Keratinocyte (primary cell): Measurements from ENCODE around the gene TMEM263. TPM values are rescaled to one million over a fixed set of nuclear protein-coding genes. Genes with fewer than 3 reads are reported as not detected.

ENCODE experiments used
- DNase-seq: peaks from one replicate; pipeline ENCODE4 v3.0.0-alpha.2; 2011; ENCODE audit warnings: low read depth, missing footprints, low spot score
- FAIRE-seq: peaks from 2 replicates; lab custom pipeline; 2011; peaks lifted over from hg19 to GRCh38; lab: Jason Lieb, UNC
- H2AFZ ChIP-seq: 2 replicates; pipeline ENCODE4 v1.6.0; 2012; ENCODE audit warnings: low read length, control low read depth, inconsistent platforms; ENCODE audit not compliant: control insufficient read depth
- H3K27ac ChIP-seq: 2 replicates; pipeline ENCODE4 v1.5.1; 2011; ENCODE audit warnings: low read length; ENCODE audit not compliant: control insufficient read depth, insufficient read depth
- H3K27me3 ChIP-seq: 3 replicates; pipeline ENCODE4 v1.6.0; 2011; ENCODE audit warnings: low read length; ENCODE audit not compliant: control insufficient read depth, insufficient read depth; ENCODE audit errors: extremely low read depth
- H3K36me3 ChIP-seq, 2 experiments: 2 replicates in 1 of 2; 3 replicates in 1 of 2; pipeline ENCODE4 v1.5.1; 2011; ENCODE audit warnings: low read length in 2 of 2, mild to moderate bottlenecking in 1 of 2; ENCODE audit not compliant: control insufficient read depth in 2 of 2, insufficient read depth in 2 of 2; ENCODE audit errors: extremely low read depth in 1 of 2
- H3K4me1 ChIP-seq: 3 replicates; pipeline ENCODE4 v1.5.1; 2011; ENCODE audit warnings: low read length; ENCODE audit not compliant: control insufficient read depth, insufficient read depth; ENCODE audit errors: extremely low read depth
- H3K4me2 ChIP-seq: 3 replicates; pipeline ENCODE4 v1.6.0; 2011; ENCODE audit warnings: low read depth, low read length; ENCODE audit not compliant: control insufficient read depth, insufficient read depth; ENCODE audit errors: extremely low read depth
- H3K4me3 ChIP-seq, 3 experiments: fragments of 200-600 bp in 1 of 3; sonication (generic) in 1 of 3; 2 replicates in 2 of 3; 3 replicates in 1 of 3; pipeline ENCODE4 v1.5.1; 2011 to 2016; ENCODE audit warnings: low read length in 3 of 3, mild to moderate bottlenecking in 3 of 3, control low read depth in 2 of 3, inconsistent platforms in 1 of 3, low read depth in 1 of 3, mixed read lengths in 1 of 3, mixed run types in 1 of 3, moderate library complexity in 1 of 3; ENCODE audit not compliant: control insufficient read depth in 2 of 3, insufficient read depth in 2 of 3; ENCODE audit errors: extremely low read depth in 1 of 3
- H3K79me2 ChIP-seq: 2 replicates; pipeline ENCODE4 v1.6.0; 2012; ENCODE audit warnings: low read length; ENCODE audit not compliant: control insufficient read depth, insufficient read depth
- H3K9ac ChIP-seq: 3 replicates; pipeline ENCODE4 v1.6.0; 2011; ENCODE audit warnings: low read length; ENCODE audit not compliant: control insufficient read depth, insufficient read depth; ENCODE audit errors: extremely low read depth
- H3K9me1 ChIP-seq: 3 replicates; pipeline ENCODE4 v1.6.0; 2011; ENCODE audit warnings: low read length; ENCODE audit not compliant: control insufficient read depth, insufficient read depth; ENCODE audit errors: extremely low read depth
- H3K9me3 ChIP-seq: 2 replicates; pipeline ENCODE4 v1.5.1; 2012; ENCODE audit warnings: low read depth, low read length; ENCODE audit not compliant: control insufficient read depth
- H4K20me1 ChIP-seq: 3 replicates; pipeline ENCODE4 v1.6.0; 2011; ENCODE audit warnings: low read length; ENCODE audit not compliant: control insufficient read depth, insufficient read depth; ENCODE audit errors: extremely low read depth
- EZH2 ChIP-seq: IDR thresholded peaks from one replicate; pipeline ENCODE4 v1.6.1; 2012; ENCODE audit warnings: inconsistent platforms, mild to moderate bottlenecking, low read length, moderate library complexity
- dilution Hi-C: fragments of 300-500 bp; cut with MboI; formaldehyde crosslinking; loops from one replicate; pipeline ENCODE4 v1.7.0; 2020; ENCODE audit warnings: low sequenced_read_pairs; ENCODE audit not compliant: extremely low pct_ligation_motif_present
- polyA plus RNA-seq, 5 experiments: library from polyadenylated mRNA; depleted of rRNA in 3 of 5; stranded (reverse) in 3 of 5; stranded (forward) in 1 of 5; unstranded in 1 of 5; fragments of >200 nt; gene quantifications; 1 replicate in 1 of 5; 2 replicates in 3 of 5; 3 replicates in 1 of 5; pipeline versions ENCODE4 v1.2.1 to v1.2.3, GENCODE V29; 2011 to 2012; ENCODE audit warnings: missing spikeins in 2 of 5, low read depth in 1 of 5, low replicate concordance in 1 of 5
- TF ChIP-seq, protein P1 (sequence below), 3 experiments: IDR thresholded peaks in 1 of 3; conservative IDR thresholded peaks in 1 of 3; optimal IDR thresholded peaks in 1 of 3; 2 replicates in 2 of 3; 3 replicates in 1 of 3; pipeline versions ENCODE3 to v1.5.1; 2011; ENCODE audit warnings: low read length in 3 of 3, mild to moderate bottlenecking in 3 of 3, moderate library complexity in 2 of 3, control low read depth in 1 of 3, inconsistent platforms in 1 of 3; ENCODE audit not compliant: insufficient read depth in 2 of 3; ENCODE audit errors: extremely low read depth in 1 of 3

TMEM263 gene
- polyA plus RNA-seq, 1 donor (not counting 4 experiments of a cell fraction or from before 2014, with no cell fraction given), result 22.0 TPM

DNA sequence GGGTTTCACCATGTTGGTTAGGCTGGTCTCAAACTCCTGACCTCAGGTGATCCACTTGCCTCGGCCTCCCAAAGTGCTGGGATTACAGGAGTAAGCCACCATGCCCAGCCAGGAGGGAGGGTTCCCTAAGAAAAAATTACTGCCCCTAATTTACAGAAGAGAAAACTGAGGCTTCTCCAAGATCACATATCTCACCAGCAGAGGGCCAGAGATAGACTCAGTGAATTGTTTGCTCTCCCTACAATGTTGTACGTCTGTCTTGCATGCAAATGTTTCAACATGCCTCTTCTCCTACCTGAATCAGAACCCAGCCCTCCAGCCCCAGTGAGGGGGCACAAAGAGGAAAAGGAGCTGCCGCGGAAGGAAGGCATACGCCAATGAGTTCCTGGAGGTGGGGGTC is 48.3 kb upstream of the TMEM263 start:
- dilution Hi-C loops, result no loop called here
- Histone ChIP-seq H3K9me1 (no peaks in the 10 kb centered on the region), H3K4me1 (peaks cover 3% of the 10 kb centered on the region), H3K4me2 (no peak overlapping the region), H3K36me3 (no peaks in the 10 kb centered on the region), H3K9me3 (no peaks in the 10 kb centered on the region), H2AFZ (no peak overlapping the region), H3K27me3 (no peaks in the 10 kb centered on the region), H3K27ac (no peak overlapping the region), H3K9ac (no peak overlapping the region), H4K20me1 (no peaks in the 10 kb centered on the region), H3K79me2 (no peaks in the 10 kb centered on the region), H3K4me3 (no peak overlapping the region)
- FAIRE-seq (no peak), DNase-seq (no peak)
- TF ChIP-seq, protein P1, sequence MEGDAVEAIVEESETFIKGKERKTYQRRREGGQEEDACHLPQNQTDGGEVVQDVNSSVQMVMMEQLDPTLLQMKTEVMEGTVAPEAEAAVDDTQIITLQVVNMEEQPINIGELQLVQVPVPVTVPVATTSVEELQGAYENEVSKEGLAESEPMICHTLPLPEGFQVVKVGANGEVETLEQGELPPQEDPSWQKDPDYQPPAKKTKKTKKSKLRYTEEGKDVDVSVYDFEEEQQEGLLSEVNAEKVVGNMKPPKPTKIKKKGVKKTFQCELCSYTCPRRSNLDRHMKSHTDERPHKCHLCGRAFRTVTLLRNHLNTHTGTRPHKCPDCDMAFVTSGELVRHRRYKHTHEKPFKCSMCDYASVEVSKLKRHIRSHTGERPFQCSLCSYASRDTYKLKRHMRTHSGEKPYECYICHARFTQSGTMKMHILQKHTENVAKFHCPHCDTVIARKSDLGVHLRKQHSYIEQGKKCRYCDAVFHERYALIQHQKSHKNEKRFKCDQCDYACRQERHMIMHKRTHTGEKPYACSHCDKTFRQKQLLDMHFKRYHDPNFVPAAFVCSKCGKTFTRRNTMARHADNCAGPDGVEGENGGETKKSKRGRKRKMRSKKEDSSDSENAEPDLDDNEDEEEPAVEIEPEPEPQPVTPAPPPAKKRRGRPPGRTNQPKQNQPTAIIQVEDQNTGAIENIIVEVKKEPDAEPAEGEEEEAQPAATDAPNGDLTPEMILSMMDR (optimal IDR thresholded peaks at IDR 0.05 in 1 of 3, IDR thresholded peaks at IDR 0.05 in 1 of 3, conservative IDR thresholded peaks at IDR 0.05 in 1 of 3; ENCODE audit: extremely low read depth in 1 of 3, insufficient read depth in 2 of 3, low read length in 3 of 3), result peak in 1 of 3 experiments; percentile 16
- TF ChIP-seq EZH2, result no peak

DNA sequence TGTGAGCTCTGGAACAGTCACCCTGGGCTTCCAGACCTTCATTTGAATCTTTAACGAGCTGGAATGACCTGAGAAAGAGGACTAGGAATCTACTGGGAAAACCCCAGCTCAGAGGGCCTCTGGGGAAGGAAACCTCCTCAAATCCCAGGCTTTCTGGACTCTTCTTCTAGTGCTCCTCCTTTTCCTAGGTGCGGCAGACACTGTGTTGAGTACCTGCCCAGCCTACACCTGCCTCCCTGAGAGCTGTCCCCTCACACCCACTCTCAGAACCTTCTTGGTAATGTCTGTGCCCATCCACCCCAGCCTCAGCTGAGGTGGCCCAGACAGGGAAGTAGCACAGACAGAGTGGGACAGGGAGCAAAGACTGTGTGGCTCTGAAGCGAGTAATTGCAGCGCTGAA is 47.9 kb upstream of the TMEM263 start:
- H4K20me1 ChIP-seq, result no peaks in the 10 kb centered on the region
- no peaks in the 10 kb centered on the region for H3K27me3 ChIP-seq
- no peak for TF ChIP-seq EZH2
- TF ChIP-seq, protein P1 (optimal IDR thresholded peaks at IDR 0.05 in 1 of 3, IDR thresholded peaks at IDR 0.05 in 1 of 3, conservative IDR thresholded peaks at IDR 0.05 in 1 of 3; ENCODE audit: extremely low read depth in 1 of 3, insufficient read depth in 2 of 3, low read length in 3 of 3), result no peak
- no peak overlapping the region for H3K9ac ChIP-seq
- H3K79me2 ChIP-seq, result no peaks in the 10 kb centered on the region
- no peak overlapping the region for H3K4me3 ChIP-seq
- no peaks in the 10 kb centered on the region for H3K36me3 ChIP-seq
- H3K9me3 ChIP-seq, result no peaks in the 10 kb centered on the region
- DNase-seq (no peak), FAIRE-seq (no peak)
- no peak overlapping the region for H2AFZ ChIP-seq
- H3K9me1 ChIP-seq, result no peaks in the 10 kb centered on the region
- dilution Hi-C loops, result no loop called here
- no peak overlapping the region for H3K4me2 ChIP-seq
- H3K4me1 ChIP-seq, result peaks cover 3% of the 10 kb centered on the region
- no peak overlapping the region for H3K27ac ChIP-seq
